NCI-H748 (cell line): Measurements from ENCODE around the gene NDC1.

Experiments used
- DNase-seq: peaks from one replicate; lab custom pipeline; 2025; ENCODE audit not compliant: unreplicated experiment; lab: John Stamatoyannopoulos, UW

The NDC1 gene

DNA sequence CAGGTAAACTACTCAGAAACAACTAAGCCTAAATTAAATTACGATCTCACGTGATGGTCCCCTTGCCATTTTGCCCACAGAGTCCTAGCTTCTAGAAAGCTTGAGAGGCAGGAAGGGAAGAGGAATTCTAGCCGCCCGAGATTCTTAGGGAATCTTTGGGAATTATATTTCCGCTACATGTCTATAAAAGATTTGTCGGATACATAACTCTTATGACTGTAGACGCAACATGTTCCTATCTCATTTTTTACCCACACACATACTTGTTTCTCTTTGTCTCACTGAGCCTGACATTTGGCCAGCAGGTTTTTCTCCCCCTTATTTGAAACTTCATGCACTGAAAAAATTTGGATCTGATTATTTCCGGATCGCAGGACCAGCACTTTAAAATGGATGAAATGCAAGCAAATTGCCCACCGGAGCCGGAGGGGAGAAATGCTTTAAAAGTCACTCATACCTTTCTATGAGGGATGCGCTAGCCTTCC, 104.6 kb downstream of the NDC1 start:
- no peak for DNase-seq

- no peak for DNase-seq
These were observed 105.2 kb downstream of the NDC1 start for GRCh38 chr1:53732912-53733317.

- DNase-seq = no peak
These were observed 105.7 kb downstream of the NDC1 start for GRCh38 chr1:53732409-53732808.

DNA sequence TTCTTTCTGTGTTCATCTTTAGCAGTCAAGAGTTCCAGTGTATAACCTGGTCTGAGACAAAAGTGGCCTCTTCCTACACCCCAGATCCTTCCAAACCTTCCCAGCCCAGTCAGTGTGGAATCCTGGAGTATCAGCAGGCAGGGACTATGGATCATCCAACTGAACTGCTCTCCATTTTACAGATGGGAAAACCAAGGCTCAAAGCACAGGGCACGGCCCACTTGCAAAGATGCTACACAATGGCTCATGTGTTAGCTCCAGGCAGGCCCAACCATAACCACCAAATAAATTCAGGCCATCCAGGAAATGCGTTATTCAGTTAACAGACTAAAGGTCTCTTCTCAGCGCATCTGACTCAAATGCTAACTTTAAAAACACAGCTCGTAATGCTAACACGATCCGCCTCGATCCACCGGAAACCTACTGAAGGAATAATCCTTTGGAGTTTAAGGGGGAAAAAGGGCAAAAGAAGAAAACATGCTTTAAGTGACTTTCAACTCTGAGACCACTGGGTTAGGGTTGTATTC, 106.3 kb downstream of the NDC1 start:
- DNase-seq = no peak

DNA sequence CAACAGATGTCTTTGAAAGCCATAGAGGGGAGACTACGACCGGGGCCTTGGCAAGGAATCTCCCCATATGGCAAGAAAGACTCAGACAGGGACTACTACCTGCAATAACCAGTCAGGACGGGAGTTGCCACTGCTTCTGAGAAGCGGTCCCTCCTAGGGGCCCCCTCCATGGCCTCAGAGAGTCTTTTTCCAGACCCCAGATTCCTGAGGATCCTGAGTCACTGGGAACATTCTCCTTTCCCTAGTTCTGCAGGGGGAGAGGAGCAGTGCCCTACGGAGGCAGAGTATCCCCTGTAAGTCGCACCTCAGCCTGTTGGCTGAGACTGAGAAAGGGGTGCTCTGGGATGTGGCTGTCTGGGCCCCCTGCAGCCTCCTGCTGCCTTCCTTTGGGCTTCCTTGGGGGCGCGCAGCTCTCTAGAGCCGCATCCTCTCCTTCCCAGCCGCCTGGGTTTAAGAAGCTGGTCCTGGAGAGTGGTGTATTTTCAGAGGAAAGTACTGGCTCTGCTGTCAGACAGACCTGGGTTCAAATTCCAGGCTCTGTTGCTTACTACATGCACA, 107.0 kb downstream of the NDC1 start:
- DNase-seq = no peak

- no peak for DNase-seq
These were observed 107.8 kb downstream of the NDC1 start for GRCh38 chr1:53730224-53730865.

- DNase-seq = no peak
These were observed 108.5 kb downstream of the NDC1 start for GRCh38 chr1:53729456-53730223.

DNA sequence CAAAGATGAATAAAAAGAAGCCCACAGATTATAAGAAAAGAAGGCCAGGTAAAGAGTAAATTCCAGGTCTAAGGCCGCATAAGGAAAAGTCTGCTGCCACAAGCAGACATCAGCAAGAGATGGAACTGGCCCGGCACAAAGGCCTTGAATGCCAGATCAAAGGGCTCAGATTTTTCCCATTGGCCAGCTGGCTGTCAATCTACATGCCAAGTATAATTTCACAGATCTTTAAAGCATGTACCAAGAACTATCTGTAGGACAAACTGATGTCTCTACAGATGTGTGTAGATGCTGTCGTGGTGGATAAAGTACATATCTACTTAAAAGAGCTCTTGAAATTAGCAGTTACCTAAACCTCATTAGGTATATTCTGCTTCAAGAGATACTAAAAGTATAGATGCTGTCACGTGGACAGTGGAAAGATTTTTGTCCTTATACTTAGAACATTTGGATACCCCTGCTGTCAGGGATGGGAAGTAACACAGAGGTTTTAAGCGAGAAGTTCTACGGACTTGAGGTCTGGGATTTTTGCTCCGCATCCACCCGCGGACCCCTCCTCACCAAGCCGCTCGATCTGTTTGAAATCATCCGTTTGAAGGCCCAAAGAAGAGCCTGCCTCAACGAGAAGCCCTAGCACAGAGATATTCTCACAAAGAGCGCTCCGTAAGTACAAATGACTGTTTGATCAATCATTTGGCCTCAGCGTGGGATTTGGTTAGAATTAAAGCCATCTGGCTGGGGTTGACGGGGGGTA, 109.2 kb downstream of the NDC1 start:
- no peak for DNase-seq

DNA sequence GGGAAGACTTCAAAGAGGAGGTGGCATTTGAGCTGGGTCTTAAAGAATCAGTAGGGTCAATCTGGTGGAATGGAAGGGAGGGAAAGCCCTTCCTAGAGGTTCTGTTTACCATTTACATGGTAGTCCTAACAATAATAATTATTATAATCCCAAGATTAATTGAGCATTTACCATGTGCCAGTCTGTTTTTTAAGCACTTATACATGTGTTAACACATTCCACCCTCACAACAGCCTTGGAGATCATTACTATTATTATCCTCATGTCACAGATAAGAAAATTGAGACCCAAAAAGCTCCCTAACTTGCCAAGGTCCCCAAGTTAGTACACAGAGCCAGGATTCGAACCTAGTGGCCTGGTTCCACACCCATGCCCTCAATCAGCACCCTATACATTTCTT, 109.9 kb downstream of the NDC1 start:
- no peak for DNase-seq

GRCh38 chr1:53727461-53728092, 110.5 kb downstream of the NDC1 start:
- DNase-seq = no peak

- no peak for DNase-seq
These were observed 112.0 kb downstream of the NDC1 start for GRCh38 chr1:53726009-53726600.

GRCh38 chr1:53725238-53725689, 112.8 kb downstream of the NDC1 start:
- no peak for DNase-seq

GRCh38 chr1:53722025-53722424, 116.1 kb downstream of the NDC1 start:
- no peak for DNase-seq

GRCh38 chr1:53721088-53721487, 117.0 kb downstream of the NDC1 start:
- no peak for DNase-seq

GRCh38 chr1:53719469-53719868, 118.6 kb downstream of the NDC1 start:
- DNase-seq = no peak

DNA sequence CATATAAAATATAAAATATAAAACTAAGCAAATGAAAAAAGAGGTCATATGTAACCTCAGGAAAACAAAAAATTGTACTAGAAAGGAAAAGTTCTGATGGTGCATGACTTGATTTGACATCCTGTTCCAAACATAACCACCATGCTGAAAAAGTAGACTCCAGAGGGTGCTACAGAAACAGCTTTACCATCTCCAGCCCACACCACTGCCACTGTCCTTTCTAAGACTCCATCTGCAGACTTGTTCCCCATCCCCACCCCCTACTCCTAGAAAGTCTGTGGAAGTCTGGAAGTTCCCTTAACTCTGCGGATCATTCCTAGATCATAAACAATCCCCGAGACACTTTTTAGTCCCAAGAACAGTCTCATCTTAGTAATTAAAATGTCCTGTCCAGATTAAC, 119.7 kb downstream of the NDC1 start:
- DNase-seq = no peak

DNA sequence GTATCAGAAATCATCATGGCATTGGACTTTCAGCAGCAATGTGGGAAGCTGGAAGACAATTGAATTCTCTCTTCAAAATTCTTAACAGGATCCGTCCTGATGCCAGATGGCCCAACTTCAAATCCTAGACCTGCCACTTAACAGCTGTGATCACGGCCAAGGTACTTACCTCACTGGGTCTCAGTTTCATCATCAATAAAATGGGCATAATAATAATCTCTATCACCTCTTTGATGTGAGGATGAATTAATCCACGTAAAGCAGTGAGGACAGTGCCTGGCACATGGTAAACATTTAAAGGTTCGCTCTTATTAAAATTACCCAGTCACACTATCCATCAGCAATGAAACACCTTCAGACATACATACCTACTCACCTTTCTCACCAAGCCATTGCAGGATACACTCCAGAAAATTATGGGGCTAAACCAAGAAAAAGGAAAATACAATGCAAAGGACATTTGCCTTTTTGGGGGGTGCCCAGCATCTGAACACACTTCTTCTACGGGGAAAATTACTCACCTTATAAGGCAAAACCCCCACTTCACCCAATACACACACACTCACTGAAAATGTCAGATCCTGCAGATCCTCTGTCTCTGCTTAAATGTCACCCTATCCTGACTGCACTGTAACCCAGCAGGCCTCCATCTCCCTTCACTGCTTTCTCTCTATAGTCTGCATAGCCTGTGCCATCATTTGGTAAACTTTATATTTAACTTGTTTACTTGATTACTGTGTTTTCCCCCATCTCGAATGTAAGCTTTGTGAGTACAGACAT, 120.9 kb downstream of the NDC1 start:
- no peak for DNase-seq

GRCh38 chr1:53716150-53716549, 121.9 kb downstream of the NDC1 start:
- no peak for DNase-seq

DNA sequence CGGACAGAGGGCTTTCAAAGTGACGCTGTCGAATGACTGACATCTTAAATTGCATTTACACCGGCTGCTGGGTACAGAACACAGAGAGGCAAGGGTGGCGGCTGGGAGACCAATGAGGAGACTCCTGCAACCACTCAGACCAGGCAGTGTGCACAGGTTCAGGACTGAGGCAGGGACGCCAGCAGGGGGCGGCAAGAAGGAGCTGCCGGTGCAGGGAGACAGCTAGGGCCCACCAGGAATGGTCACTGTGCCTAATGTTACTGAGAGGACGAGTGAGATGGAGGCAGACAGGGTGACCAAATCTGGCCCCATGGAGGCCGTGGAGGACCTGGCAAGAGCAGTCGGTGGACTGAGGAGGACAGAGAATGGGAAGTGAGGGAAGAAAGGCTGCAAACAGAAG, 122.6 kb downstream of the NDC1 start:
- peak; percentile 9 for DNase-seq
